IMR-90 (cell line): Measurements from ENCODE around the gene DPH7. TPM values are rescaled to one million over a fixed set of nuclear protein-coding genes. Genes with fewer than 3 reads are reported as not detected.

Source experiments
- ATAC-seq: fragments of 200-7000 bp; cut with Tn5 transposase; 2 replicates; pipeline ENCODE4 v1.9.1; 2020; ENCODE audit warnings: low read depth, mild to moderate bottlenecking, moderate library complexity
- BruUV-seq: library from RNA; stranded (reverse); fragments of 400-500 nt; replicated peaks from 2 replicates; lab custom pipeline; 2021; lab: Mats Ljungman, UMichigan
- CTCF ChIA-PET: fragments of 300-600 bp; formaldehyde crosslinking; extraction: SDS; loops from one replicate; lab custom pipeline; 2021; ENCODE audit warnings: antibody characterized with exemption; lab: Yijun Ruan, JAX
- POLR2A ChIA-PET: fragments of 300-600 bp; sonication (Branson Sonifier 250); formaldehyde crosslinking; loops from one replicate; lab custom pipeline; 2022; ENCODE audit warnings: antibody characterized with exemption; ENCODE audit not compliant: unreplicated experiment; lab: Charles Lee
- DNase-seq: peaks from one replicate; pipeline ENCODE4 v3.0.0; 2013
- H2AFZ ChIP-seq: replicated peaks from 2 replicates; pipeline ENCODE3; 2013; ENCODE audit warnings: low read length, mild to moderate bottlenecking; ENCODE audit not compliant: poor library complexity
- H2AK5ac ChIP-seq: 2 replicates; pipeline ENCODE4 v1.6.1; 2013; ENCODE audit warnings: low read depth, low read length, inconsistent platforms
- H2AK9ac ChIP-seq: replicated peaks from 2 replicates; pipeline ENCODE3; 2013; ENCODE audit warnings: mild to moderate bottlenecking, low read depth, low read length, moderate library complexity; ENCODE audit not compliant: poor library complexity
- H2BK120ac ChIP-seq: 2 replicates; pipeline ENCODE4 v1.6.1; 2013; ENCODE audit warnings: low read depth, low read length, inconsistent platforms
- H2BK15ac ChIP-seq: 3 replicates; pipeline ENCODE4 v1.6.1; 2013; ENCODE audit warnings: low read depth, low read length, inconsistent platforms
- H2BK20ac ChIP-seq: 2 replicates; pipeline ENCODE4 v1.6.1; 2013; ENCODE audit warnings: low read depth, mild to moderate bottlenecking, inconsistent platforms, low read length, moderate library complexity
- H2BK5ac ChIP-seq: 2 replicates; pipeline ENCODE4 v1.6.1; 2013; ENCODE audit warnings: mild to moderate bottlenecking, low read depth, low read length, inconsistent platforms; ENCODE audit not compliant: poor library complexity, severe bottlenecking
- H3K14ac ChIP-seq: replicated peaks from 2 replicates; pipeline ENCODE4 v1.6.1; 2013; ENCODE audit warnings: low read depth, low read length, inconsistent platforms
- H3K18ac ChIP-seq: 2 replicates; pipeline ENCODE4 v1.6.1; 2013; ENCODE audit warnings: low read depth, low read length, control low read depth
- H3K23ac ChIP-seq: 2 replicates; pipeline ENCODE4 v1.6.1; 2013; ENCODE audit warnings: low read depth, low read length, inconsistent platforms
- H3K27ac ChIP-seq: 2 replicates; pipeline ENCODE4 v1.5.1; 2013; ENCODE audit warnings: mild to moderate bottlenecking, control low read depth, low read length; ENCODE audit not compliant: insufficient read depth
- H3K27me3 ChIP-seq: 2 replicates; pipeline ENCODE4 v1.6.1; 2013; ENCODE audit warnings: low read length; ENCODE audit not compliant: control insufficient read depth, insufficient read depth
- H3K36me3 ChIP-seq: 2 replicates; pipeline ENCODE4 v1.6.1; 2013; ENCODE audit warnings: low read length, mixed read lengths; ENCODE audit not compliant: control insufficient read depth, insufficient read depth
- H3K4ac ChIP-seq: 2 replicates; pipeline ENCODE4 v1.6.1; 2013; ENCODE audit warnings: low read depth, low read length, inconsistent platforms
- H3K4me1 ChIP-seq: 2 replicates; pipeline ENCODE4 v1.6.1; 2013; ENCODE audit warnings: low read length, mixed read lengths; ENCODE audit not compliant: control insufficient read depth, insufficient read depth
- H3K4me2 ChIP-seq: 2 replicates; pipeline ENCODE4 v1.6.1; 2013; ENCODE audit warnings: low read depth, mild to moderate bottlenecking, control low read depth, low read length, moderate library complexity
- H3K4me3 ChIP-seq: 2 replicates; pipeline ENCODE4 v1.5.1; 2013; ENCODE audit warnings: low read depth, mild to moderate bottlenecking, control low read depth, low read length, moderate library complexity; ENCODE audit not compliant: insufficient read depth
- H3K56ac ChIP-seq: 2 replicates; pipeline ENCODE4 v1.6.1; 2013; ENCODE audit warnings: low read length, inconsistent platforms; ENCODE audit not compliant: insufficient read depth; ENCODE audit errors: extremely low read depth
- H3K79me1 ChIP-seq, 2 experiments: 2 replicates each; pipeline ENCODE4 v1.6.1; 2013; ENCODE audit warnings: low read length in 2 of 2, inconsistent platforms in 1 of 2, low read depth in 1 of 2
- H3K9ac ChIP-seq: 2 replicates; pipeline ENCODE4 v1.6.1; 2013; ENCODE audit warnings: low read depth, low read length, control low read depth
- H3K9me1 ChIP-seq: 2 replicates; pipeline ENCODE4 v1.6.1; 2013; ENCODE audit warnings: low read length, inconsistent platforms; ENCODE audit not compliant: insufficient read depth
- H3K9me3 ChIP-seq: 2 replicates; pipeline ENCODE4 v1.6.1; 2013; ENCODE audit warnings: low read length; ENCODE audit not compliant: control insufficient read depth, insufficient read depth
- H4K20me1 ChIP-seq: 2 replicates; pipeline ENCODE4 v1.6.1; 2013; ENCODE audit warnings: low read length, inconsistent platforms; ENCODE audit not compliant: insufficient read depth
- H4K5ac ChIP-seq: 2 replicates; pipeline ENCODE4 v1.6.1; 2013; ENCODE audit warnings: mild to moderate bottlenecking, low read depth, low read length, control low read depth
- H4K8ac ChIP-seq, 2 experiments: 2 replicates each; pipeline ENCODE4 v1.6.1; 2013; ENCODE audit warnings: low read depth in 2 of 2, low read length in 2 of 2, control low read depth in 1 of 2, inconsistent platforms in 1 of 2
- H4K91ac ChIP-seq: 2 replicates; pipeline ENCODE4 v1.6.1; 2013; ENCODE audit warnings: low read depth, low read length, inconsistent platforms; ENCODE audit not compliant: insufficient read depth
- BHLHE40 ChIP-seq: fragments of 150-350 bp; IDR thresholded peaks from 2 replicates; pipeline ENCODE4 v1.6.1; 2016; ENCODE audit warnings: mild to moderate bottlenecking, low read depth, low read length
- CEBPB ChIP-seq: IDR thresholded peaks from 2 replicates; pipeline ENCODE4 v1.6.1; 2012; ENCODE audit warnings: low read depth, low read length, improper control_type of control experiment
- CHD1 ChIP-seq: IDR thresholded peaks from 2 replicates; pipeline ENCODE4 v1.6.1; 2012; ENCODE audit warnings: low read depth, low read length, improper control_type of control experiment
- FOS ChIP-seq: fragments of 150-350 bp; IDR thresholded peaks from 2 replicates; pipeline ENCODE4 v1.6.1; 2016; ENCODE audit warnings: low read depth, low read length
- MAFK ChIP-seq: IDR thresholded peaks from 2 replicates; pipeline ENCODE4 v1.6.1; 2012; ENCODE audit warnings: low read depth, low read length, improper control_type of control experiment
- MAZ ChIP-seq: IDR thresholded peaks from 2 replicates; pipeline ENCODE4 v1.6.1; 2012; ENCODE audit warnings: low read depth, mild to moderate bottlenecking, low read length, improper control_type of control experiment, moderate library complexity, borderline replicate concordance
- MXI1 ChIP-seq: IDR thresholded peaks from 2 replicates; pipeline ENCODE4 v1.6.1; 2012; ENCODE audit warnings: low read depth, mild to moderate bottlenecking, low read length, moderate library complexity, borderline replicate concordance
- NFE2L2 ChIP-seq: fragments of 150-350 bp; IDR thresholded peaks from 2 replicates; pipeline ENCODE4 v1.6.1; 2016; ENCODE audit warnings: low read depth, mild to moderate bottlenecking, low read length
- RAD21 ChIP-seq: IDR thresholded peaks from 2 replicates; pipeline ENCODE4 v1.6.1; 2012; ENCODE audit warnings: low read length, improper control_type of control experiment
- RCOR1 ChIP-seq: IDR thresholded peaks from 2 replicates; pipeline ENCODE4 v1.6.1; 2012; ENCODE audit warnings: mild to moderate bottlenecking, low read length, improper control_type of control experiment; ENCODE audit not compliant: insufficient replicate concordance
- RFX5 ChIP-seq: IDR thresholded peaks from 2 replicates; pipeline ENCODE4 v1.8.0; 2012; ENCODE audit warnings: low read depth, mild to moderate bottlenecking, low read length, moderate library complexity
- SMC3 ChIP-seq: fragments of 150-350 bp; IDR thresholded peaks from 2 replicates; pipeline ENCODE4 v1.6.1; 2016; ENCODE audit warnings: low read depth, mild to moderate bottlenecking, antibody characterized with exemption, low read length, moderate library complexity
- WGBS, 2 experiments: methylation state at CpG; one replicate each; pipeline versions ENCODE4 v1.1.5 to v1.1.7; 2013; ENCODE audit warnings: missing lambda C conversion rate in 2 of 2; ENCODE audit not compliant: insufficient read length in 1 of 2; ENCODE audit errors: extremely low coverage in 2 of 2; 5-methylcytosine and 5-hydroxymethylcytosine counted together
- dilution Hi-C: fragments of 300-500 bp; cut with HindIII; formaldehyde crosslinking; loops from one replicate; pipeline ENCODE4 v1.14.3; 2018; ENCODE audit warnings: low sequenced_read_pairs; ENCODE audit not compliant: unreplicated experiment
- in situ Hi-C: fragments of 300-500 bp; cut with MboI; formaldehyde crosslinking; loops from 3 replicates; pipeline ENCODE4 v1.14.3; 2019; ENCODE audit warnings: low sequenced_read_pairs, inconsistent platforms, mixed read lengths
- intact Hi-C: fragments of 100-400 bp; cut with micrococcal nuclease; formaldehyde crosslinking; loops from 2 replicates; pipeline ENCODE4 v1.10.0; 2022
- polyA plus RNA-seq, 3 experiments: library from polyadenylated mRNA; depleted of rRNA; stranded (reverse); fragments of >200 nt; gene quantifications; 2 replicates each; pipeline ENCODE4 v1.2.3, GENCODE V29; 2012; ENCODE audit warnings: low replicate concordance in 1 of 3
- total RNA-seq: library from RNA; depleted of rRNA; stranded (reverse); fragments of >200 nt; gene quantifications from 2 replicates; pipeline ENCODE4 v1.2.3, GENCODE V29; 2012
- TF ChIP-seq, protein P1 (sequence below): conservative IDR thresholded peaks from 2 replicates; pipeline ENCODE4 v1.5.1; 2012; ENCODE audit warnings: mild to moderate bottlenecking, low read depth, low read length, improper control_type of control experiment
- TF ChIP-seq, protein P2 (sequence below): fragments of 150-350 bp; IDR thresholded peaks from 2 replicates; pipeline ENCODE4 v1.6.1; 2017; ENCODE audit warnings: mild to moderate bottlenecking, antibody characterized with exemption, low read length, low read depth
- TF ChIP-seq, protein P3 (sequence below): fragments of 150-350 bp; IDR thresholded peaks from 2 replicates; pipeline ENCODE4 v1.6.1; 2016; ENCODE audit warnings: low read depth, mild to moderate bottlenecking, low read length, moderate library complexity, borderline replicate concordance

The DPH7 gene
- total and polyA plus RNA-seq, 2 of the 4 experiments (the other 2 are of a cell fraction): 12.5 to 33.7 TPM

DNA sequence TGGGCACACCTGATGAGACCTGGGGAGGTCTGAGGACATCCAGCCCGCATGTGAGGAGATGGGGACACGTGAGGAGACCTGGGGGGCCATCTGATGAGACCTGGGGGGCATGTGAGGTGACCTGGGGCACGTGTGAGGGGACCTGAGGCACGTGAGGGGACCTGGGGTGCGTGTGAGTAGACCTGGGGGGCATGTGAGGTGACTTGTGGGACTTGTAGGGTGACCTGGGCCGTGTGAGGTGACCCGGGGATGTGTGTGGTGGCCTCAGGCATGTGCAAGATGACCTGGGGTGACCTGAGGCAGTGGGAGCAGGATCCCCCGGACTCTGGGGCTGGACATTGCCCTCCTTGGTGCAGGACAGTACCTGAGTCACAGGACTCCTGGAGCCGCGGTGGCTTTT is 59.2 kb downstream of the DPH7 start:
- Histone ChIP-seq H3K23ac (no peak overlapping the region), H3K27me3 (no peaks in the 10 kb centered on the region), H3K79me1 (no peaks in the 10 kb centered on the region), H2AK5ac (no peak overlapping the region), H2BK15ac (no peak overlapping the region), H3K9me1 (no peaks in the 10 kb centered on the region), H3K18ac (no peak overlapping the region), H3K14ac (no peak overlapping the region), H3K9me3 (no peaks in the 10 kb centered on the region), H3K4me3 (no peak overlapping the region), H3K4me2 (no peak overlapping the region), H3K27ac (no peak overlapping the region), H4K91ac (no peak overlapping the region), H3K4me1 (no peaks in the 10 kb centered on the region), H2BK120ac (no peak overlapping the region), H2BK5ac (no peak overlapping the region), H3K36me3 (no peaks in the 10 kb centered on the region), H2AK9ac (no peak overlapping the region), H4K20me1 (no peaks in the 10 kb centered on the region), H3K56ac (no peak overlapping the region), H2BK20ac (no peak overlapping the region), H2AFZ (no peak overlapping the region), H4K5ac (no peak overlapping the region), H4K8ac (no peak overlapping the region), H3K9ac (no peak overlapping the region), H3K4ac (no peak overlapping the region)
- ChIA-PET POLR2A (no interaction called here), CTCF (no interaction called here)
- no peak for DNase-seq
- dilution Hi-C loops (no loop called here), intact Hi-C loops (loop anchor here (2.0 kb wide), 1 partner anchor 37 kb away; no protein-coding TSS in a partner anchor), in situ Hi-C loops (no loop called here)
- WGBS, 2 experiments: 67% methylated on average over 8 of the region's 10 CpGs; no CpG with 5 or more reads in 1 of the 2 experiments
- TF ChIP-seq FOS (no peak), CHD1 (no peak), NFE2L2 (no peak), CEBPB (no peak), RAD21 (no peak), MXI1 (no peak), MAFK (no peak), RCOR1 (no peak), SMC3 (no peak), BHLHE40 (no peak), MAZ (no peak), RFX5 (no peak)
- TF ChIP-seq, protein P1, sequence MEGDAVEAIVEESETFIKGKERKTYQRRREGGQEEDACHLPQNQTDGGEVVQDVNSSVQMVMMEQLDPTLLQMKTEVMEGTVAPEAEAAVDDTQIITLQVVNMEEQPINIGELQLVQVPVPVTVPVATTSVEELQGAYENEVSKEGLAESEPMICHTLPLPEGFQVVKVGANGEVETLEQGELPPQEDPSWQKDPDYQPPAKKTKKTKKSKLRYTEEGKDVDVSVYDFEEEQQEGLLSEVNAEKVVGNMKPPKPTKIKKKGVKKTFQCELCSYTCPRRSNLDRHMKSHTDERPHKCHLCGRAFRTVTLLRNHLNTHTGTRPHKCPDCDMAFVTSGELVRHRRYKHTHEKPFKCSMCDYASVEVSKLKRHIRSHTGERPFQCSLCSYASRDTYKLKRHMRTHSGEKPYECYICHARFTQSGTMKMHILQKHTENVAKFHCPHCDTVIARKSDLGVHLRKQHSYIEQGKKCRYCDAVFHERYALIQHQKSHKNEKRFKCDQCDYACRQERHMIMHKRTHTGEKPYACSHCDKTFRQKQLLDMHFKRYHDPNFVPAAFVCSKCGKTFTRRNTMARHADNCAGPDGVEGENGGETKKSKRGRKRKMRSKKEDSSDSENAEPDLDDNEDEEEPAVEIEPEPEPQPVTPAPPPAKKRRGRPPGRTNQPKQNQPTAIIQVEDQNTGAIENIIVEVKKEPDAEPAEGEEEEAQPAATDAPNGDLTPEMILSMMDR: no peak
- TF ChIP-seq, protein P2, sequence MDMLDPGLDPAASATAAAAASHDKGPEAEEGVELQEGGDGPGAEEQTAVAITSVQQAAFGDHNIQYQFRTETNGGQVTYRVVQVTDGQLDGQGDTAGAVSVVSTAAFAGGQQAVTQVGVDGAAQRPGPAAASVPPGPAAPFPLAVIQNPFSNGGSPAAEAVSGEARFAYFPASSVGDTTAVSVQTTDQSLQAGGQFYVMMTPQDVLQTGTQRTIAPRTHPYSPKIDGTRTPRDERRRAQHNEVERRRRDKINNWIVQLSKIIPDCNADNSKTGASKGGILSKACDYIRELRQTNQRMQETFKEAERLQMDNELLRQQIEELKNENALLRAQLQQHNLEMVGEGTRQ: no peak
- TF ChIP-seq, protein P3, sequence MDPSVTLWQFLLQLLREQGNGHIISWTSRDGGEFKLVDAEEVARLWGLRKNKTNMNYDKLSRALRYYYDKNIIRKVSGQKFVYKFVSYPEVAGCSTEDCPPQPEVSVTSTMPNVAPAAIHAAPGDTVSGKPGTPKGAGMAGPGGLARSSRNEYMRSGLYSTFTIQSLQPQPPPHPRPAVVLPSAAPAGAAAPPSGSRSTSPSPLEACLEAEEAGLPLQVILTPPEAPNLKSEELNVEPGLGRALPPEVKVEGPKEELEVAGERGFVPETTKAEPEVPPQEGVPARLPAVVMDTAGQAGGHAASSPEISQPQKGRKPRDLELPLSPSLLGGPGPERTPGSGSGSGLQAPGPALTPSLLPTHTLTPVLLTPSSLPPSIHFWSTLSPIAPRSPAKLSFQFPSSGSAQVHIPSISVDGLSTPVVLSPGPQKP: no peak
- BruUV-seq: no TSS peak
- no peak for ATAC-seq
